H7 (cell line): ENCODE results near the gene GUK1. TPM values are rescaled to one million over a fixed set of nuclear protein-coding genes. Genes with fewer than 3 reads are reported as not detected.

Source experiments
- DNase-seq: peaks from one replicate; pipeline ENCODE4 v3.0.0; 2012
- H3K27me3 ChIP-seq: 2 replicates; pipeline ENCODE4 v1.6.0; 2011; ENCODE audit warnings: mild to moderate bottlenecking, low read length; ENCODE audit not compliant: control insufficient read depth, insufficient read depth
- H3K36me3 ChIP-seq: replicated peaks from 2 replicates; pipeline ENCODE4 v1.5.1; 2011; ENCODE audit warnings: low read length; ENCODE audit not compliant: control insufficient read depth, insufficient read depth
- H3K4me3 ChIP-seq: 2 replicates; pipeline ENCODE4 v1.5.1; 2011; ENCODE audit warnings: low read depth, mild to moderate bottlenecking, control low read depth, low read length, moderate library complexity; ENCODE audit not compliant: insufficient read depth
- total RNA-seq: library from RNA; depleted of rRNA; stranded (reverse); fragments of >200 nt; shearing (Covaris generic); gene quantifications from 2 replicates; pipeline ENCODE4 v1.2.3, GENCODE V29; 2014

GUK1 gene
- total RNA-seq, 1 experiment from 2014 or later, result 216 TPM

GRCh38 chr1:228100822-228101613 lies 39.1 kb upstream of the GUK1 start:
- H3K36me3 ChIP-seq, result peaks cover 19% of the 10 kb centered on the region
- no peak overlapping the region for H3K4me3 ChIP-seq
- no peaks in the 10 kb centered on the region for H3K27me3 ChIP-seq
- DNase-seq, result peak; percentile 45

DNA sequence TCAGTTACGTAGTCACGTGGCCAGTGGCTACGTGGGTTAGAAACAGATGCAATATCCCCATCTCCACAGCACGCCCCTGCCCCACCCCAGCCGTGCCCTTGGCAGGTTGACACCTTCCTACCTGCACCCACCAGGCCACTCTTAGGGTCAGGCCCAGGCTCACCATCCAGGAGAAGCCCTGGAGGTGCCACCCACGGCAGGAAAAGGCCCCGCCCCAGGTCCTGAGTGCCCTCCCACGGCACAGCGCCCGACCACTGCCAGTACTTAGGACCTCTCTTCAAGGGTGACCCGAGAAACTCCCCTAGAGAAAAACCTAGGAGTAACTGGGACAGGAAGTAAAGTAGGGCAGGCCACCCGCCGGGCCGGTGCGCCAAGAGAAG lies 38.5 kb upstream of the GUK1 start:
- peaks cover 24% of the 10 kb centered on the region for H3K36me3 ChIP-seq

DNA sequence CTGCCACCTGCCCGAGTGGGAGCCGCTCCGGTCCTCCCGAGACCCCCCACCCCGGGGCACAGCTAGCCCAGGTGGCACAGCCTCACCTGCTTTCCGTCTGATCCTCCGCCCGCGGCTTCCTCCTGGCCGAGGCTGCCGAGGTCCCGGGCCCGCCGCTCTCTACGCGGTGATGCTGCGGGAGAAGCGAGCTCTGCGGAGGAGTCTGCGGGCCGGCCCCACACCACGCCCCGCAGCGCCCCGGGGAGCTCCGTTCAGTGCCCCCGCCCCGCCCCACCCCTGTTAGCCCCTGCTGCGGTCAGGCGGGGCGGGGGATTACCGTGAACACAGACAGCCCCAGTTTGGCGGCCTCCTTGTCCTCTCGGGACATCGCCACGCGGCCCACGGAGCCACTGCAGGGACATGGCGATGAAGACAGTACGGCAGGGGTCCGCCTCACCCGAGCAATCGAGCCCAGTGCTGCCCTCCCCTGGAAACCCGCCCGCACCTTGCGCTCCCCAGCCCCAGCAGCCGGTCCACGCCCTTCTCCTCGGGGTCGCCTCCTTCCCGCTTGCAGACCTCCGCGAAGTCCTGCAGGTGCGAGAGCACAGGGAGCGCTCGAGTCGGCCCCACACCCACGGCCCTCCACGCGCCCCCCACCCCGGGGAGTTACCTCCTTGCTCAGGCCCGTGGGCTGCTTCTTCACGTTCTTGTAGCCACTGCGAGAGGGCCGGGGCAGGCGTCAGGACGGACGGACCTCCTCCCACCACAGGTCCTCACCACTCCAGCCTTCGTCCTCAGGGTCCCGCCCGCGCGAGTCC lies 37.9 kb upstream of the GUK1 start:
- no peaks in the 10 kb centered on the region for H3K27me3 ChIP-seq
- peaks cover 23% of the 10 kb centered on the region for H3K36me3 ChIP-seq
- peak overlapping the region; percentile 95 for H3K4me3 ChIP-seq
- peak; percentile 95 for DNase-seq

More for the DNA sequence above, 38.5 kb upstream of the GUK1 start:
- DNase-seq, result no peak
- Histone ChIP-seq H3K4me3 (peak overlapping the region; percentile 95), H3K27me3 (no peaks in the 10 kb centered on the region)

DNA sequence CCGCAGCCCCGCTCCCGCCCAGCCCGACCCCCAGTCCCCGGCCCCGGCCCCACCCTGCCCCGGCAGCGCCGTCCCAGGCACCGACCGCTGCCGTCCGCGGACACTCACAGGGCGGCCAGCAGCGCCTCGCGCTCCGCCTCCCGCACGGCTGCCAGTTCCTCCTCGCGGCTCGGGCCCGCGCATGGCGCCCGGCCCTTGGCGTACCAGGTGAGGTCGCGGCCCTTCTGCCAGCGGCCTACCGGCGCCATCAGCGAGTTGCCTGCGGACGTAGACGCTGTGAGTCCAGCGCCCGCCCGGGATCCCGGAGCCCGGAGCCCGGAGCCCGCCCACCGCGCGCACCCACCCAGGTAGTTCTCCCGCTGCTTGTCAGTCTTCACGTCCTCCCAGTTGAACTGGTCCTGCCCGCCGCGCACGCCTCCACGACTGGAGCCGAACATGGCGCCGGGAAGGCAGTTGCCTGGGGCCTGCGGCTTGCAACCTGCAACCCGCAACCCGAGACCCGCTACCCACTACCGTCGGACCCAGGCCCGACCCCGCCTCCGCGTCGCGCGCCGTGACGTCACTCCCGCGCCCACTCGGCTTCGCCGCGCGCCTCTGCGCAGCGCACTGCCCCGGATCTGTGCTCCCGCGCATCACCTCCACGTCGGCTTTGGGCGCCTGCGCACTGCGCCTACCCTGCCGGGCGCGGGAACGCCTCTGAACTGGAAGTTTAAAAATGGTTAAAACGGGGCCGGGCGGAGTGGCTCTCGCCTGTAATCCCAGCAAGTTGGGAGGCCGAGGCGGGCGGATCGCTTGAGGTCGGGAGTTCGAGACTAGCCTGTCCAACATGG lies 37.1 kb upstream of the GUK1 start, which contains the start of gene C1orf35:
Gene C1orf35, minus strand, starts transcription at position 535 of the 830 bp plus-strand sequence. Its CDS starts 98 bp downstream, at position 437.
- H3K36me3 ChIP-seq, result peaks cover 20% of the 10 kb centered on the region
- DNase-seq, result peak; percentile 100
- no peaks in the 10 kb centered on the region for H3K27me3 ChIP-seq
- H3K4me3 ChIP-seq, result peak within 1 kb of the TSS; percentile 95

DNA sequence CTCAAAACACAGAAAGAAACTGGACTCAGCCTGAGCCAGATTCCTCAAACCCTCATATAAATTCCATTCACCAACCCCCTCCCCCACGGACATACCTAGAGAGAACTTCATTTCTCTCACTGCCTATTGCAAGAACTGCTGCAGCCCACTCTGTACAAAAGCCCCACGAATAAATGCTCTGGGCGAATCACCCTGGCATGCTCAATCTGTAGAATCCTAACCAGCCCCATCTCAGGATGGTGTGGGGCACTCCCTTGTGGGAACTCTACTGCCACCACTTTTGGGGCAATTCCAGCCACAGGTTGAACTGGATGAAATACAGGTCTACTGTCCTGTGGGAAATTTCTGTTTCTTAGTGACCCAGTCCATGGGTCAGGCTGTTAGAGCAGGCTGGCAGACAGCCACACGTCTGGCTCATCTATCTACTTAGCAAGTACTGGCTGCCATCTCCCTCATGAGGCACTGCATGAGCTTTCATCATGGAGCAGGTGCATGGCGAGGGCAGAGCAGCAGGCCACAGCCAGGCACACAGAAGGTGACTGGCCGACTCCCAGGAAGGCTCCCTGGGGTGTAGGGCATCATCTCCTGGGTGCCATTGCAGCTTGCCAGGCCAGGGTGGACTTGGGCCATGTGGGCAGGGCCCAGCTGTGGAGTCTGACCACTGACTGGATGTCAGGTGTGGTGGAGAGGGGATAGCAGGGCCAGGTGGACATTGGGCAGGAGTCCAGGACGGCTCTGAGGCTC lies 35.4 kb upstream of the GUK1 start:
- peaks cover 12% of the 10 kb centered on the region for H3K36me3 ChIP-seq
- H3K4me3 ChIP-seq, result no peak overlapping the region
- DNase-seq, result peak; percentile 35
- H3K27me3 ChIP-seq, result peaks cover 2% of the 10 kb centered on the region

DNA sequence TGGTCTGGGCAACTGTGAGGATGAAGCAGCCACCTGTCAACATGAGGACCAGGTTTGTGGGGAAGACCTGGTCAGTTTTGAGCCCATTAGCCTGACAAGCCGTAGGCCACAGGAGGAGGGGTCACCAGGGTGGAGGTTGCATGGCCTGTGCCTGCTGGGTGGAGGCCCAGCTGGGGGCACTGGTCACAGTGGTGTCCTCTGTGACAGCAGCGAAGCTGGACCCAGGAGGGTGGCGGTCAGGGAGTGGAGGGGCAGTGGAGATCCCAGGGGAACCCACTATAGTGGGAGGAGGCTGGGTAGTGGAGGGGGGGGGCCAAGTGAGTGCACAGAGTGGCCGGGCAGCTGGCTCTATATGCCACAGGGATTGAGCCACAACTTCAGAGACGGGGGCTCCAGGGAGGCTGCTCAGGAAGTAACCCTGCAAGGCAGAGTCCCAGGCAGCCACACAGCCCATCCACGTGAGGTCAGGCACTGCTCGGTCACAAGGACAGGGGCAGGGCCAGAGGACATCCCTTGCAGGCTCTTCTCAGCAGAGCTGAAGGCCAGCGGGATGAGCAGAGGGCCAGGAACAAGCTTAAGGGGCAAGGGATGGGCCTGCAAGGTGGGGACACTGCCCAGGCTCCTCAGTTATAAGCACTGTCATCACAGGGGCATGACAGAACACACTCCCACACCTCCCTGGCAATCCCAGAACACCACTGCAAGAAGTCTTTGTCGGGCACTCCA lies 34.6 kb upstream of the GUK1 start:
- Histone ChIP-seq H3K27me3 (peaks cover 7% of the 10 kb centered on the region), H3K36me3 (peaks cover 11% of the 10 kb centered on the region), H3K4me3 (no peak overlapping the region)
- peak; percentile 36 for DNase-seq

DNA sequence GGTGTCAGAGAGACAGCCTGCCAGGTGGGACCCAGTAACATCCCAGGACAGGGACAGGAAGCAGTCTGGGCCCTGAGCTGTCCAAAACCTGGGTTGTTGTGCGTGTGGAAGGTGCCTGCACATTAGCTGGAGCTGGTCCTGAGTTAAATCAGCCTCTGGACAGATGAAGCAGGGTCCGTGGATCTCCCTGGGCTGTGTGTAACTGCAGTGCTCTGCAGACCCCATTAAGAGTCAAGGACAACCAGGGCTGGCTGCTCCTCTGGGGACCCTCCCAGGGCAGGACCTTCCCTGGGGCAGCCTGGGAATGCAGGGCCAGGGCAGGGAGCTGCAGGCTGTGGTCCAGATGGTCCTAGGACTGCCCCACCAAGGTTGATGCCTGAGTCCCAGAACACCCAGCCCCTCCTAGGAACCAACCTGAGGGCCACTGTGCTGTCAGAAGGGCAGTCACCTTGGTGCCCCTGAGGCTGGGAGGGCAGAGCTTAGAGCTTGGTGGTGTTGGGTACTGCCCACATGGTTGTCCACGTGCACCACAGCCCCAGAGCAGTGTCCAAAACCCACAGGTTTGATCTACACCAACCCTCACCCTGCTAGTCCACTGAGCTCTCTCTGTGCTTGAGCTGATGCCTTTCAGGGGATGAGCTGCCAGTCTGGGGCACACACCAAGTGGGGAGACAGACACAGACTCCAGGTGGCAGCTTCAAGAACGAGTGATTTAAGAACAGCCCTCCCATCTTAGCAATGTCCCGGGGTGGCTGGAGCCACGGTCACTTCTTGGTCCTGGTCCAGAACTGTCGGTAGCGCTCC lies 33.9 kb upstream of the GUK1 start:
- Histone ChIP-seq H3K36me3 (peaks cover 10% of the 10 kb centered on the region), H3K4me3 (no peak overlapping the region), H3K27me3 (peaks cover 9% of the 10 kb centered on the region)
- no peak for DNase-seq

- H3K4me3 ChIP-seq, result no peak overlapping the region
- peaks cover 8% of the 10 kb centered on the region for H3K36me3 ChIP-seq
- DNase-seq, result peak; percentile 13
- H3K27me3 ChIP-seq, result peaks cover 9% of the 10 kb centered on the region
These were observed 33.4 kb upstream of the GUK1 start for GRCh38 chr1:228106800-228107054.

- DNase-seq, result peak; percentile 18
- H3K4me3 ChIP-seq, result no peak overlapping the region
These were observed 32.4 kb upstream of the GUK1 start for GRCh38 chr1:228107636-228108035.

GRCh38 chr1:228108055-228108690 lies 31.9 kb upstream of the GUK1 start:
- DNase-seq, result peak; percentile 18
- Histone ChIP-seq H3K4me3 (peak overlapping the region; percentile 94), H3K36me3 (peaks cover 8% of the 10 kb centered on the region), H3K27me3 (peaks cover 9% of the 10 kb centered on the region)

More at GRCh38 chr1:228107636-228108035, 32.4 kb upstream of the GUK1 start:
- Histone ChIP-seq H3K27me3 (peaks cover 9% of the 10 kb centered on the region), H3K36me3 (peaks cover 8% of the 10 kb centered on the region)

GRCh38 chr1:228108742-228109072 lies 31.4 kb upstream of the GUK1 start:
- DNase-seq, result no peak
- Histone ChIP-seq H3K36me3 (peaks cover 8% of the 10 kb centered on the region), H3K4me3 (peak overlapping the region; percentile 94), H3K27me3 (peaks cover 9% of the 10 kb centered on the region)

- peaks cover 9% of the 10 kb centered on the region for H3K27me3 ChIP-seq
These were observed 30.8 kb upstream of the GUK1 start, which contains the start of gene MRPL55 for GRCh38 chr1:228109073-228109961. Gene MRPL55, minus strand, starts transcription at chr1:228109299. Its CDS starts 1,039 bp downstream, at chr1:228108260.

More at GRCh38 chr1:228109073-228109961, 30.8 kb upstream of the GUK1 start, which contains the start of gene MRPL55:
- H3K36me3 ChIP-seq, result peaks cover 8% of the 10 kb centered on the region
- DNase-seq, result peak; percentile 99
- H3K4me3 ChIP-seq, result peak within 1 kb of the TSS; percentile 94
